ENCODE data around the gene STARD8.
"Not testable (repeated sequence)": the region's sequence is repeated elsewhere in the genome, so short reads cannot be mapped to it uniquely, and the experiment has no call there.

Gene STARD8

GRCh38 chrX:68647156-68647957 lies at the start of gene STARD8:
Gene STARD8, plus strand, starts transcription at chrX:68647666. Its CDS starts 217 bp downstream, at chrX:68647883.
- no peak for DNase-seq (ENCODE audit: low spot score)

- DNase-seq (ENCODE audit: low spot score), result no peak
Observed at GRCh38 chrX:68598841-68599240, 48.6 kb upstream of the STARD8 start.

GRCh38 chrX:68599256-68600152 lies 48.0 kb upstream of the STARD8 start:
- DNase-seq (ENCODE audit: low spot score), result peak; percentile 26

GRCh38 chrX:68604216-68604615 lies 43.2 kb upstream of the STARD8 start:
- not testable (repeated sequence) for DNase-seq (ENCODE audit: low spot score)

- not testable (repeated sequence) for DNase-seq (ENCODE audit: low spot score)
Observed at GRCh38 chrX:68614733-68615132, 32.7 kb upstream of the STARD8 start.

- no peak for DNase-seq (ENCODE audit: low spot score)
Observed at GRCh38 chrX:68627986-68628385, 19.5 kb upstream of the STARD8 start.

GRCh38 chrX:68629936-68630335 lies 17.5 kb upstream of the STARD8 start:
- not testable (repeated sequence) for DNase-seq (ENCODE audit: low spot score)

GRCh38 chrX:68631336-68631735 lies 16.1 kb upstream of the STARD8 start:
- DNase-seq (ENCODE audit: low spot score), result no peak

- no peak for DNase-seq (ENCODE audit: low spot score)
Observed at GRCh38 chrX:68632491-68632890, 15.0 kb upstream of the STARD8 start.

GRCh38 chrX:68633981-68634380 lies 13.5 kb upstream of the STARD8 start:
- DNase-seq (ENCODE audit: low spot score), result no peak

GRCh38 chrX:68634649-68635227 lies 12.7 kb upstream of the STARD8 start:
- DNase-seq (ENCODE audit: low spot score), result no peak

GRCh38 chrX:68640661-68641060 lies 6.8 kb upstream of the STARD8 start:
- no peak for DNase-seq (ENCODE audit: low spot score)

GRCh38 chrX:68644861-68645260 lies 2.6 kb upstream of the STARD8 start:
- DNase-seq (ENCODE audit: low spot score), result no peak

- DNase-seq (ENCODE audit: low spot score), result no peak
Observed at GRCh38 chrX:68646421-68646820, 1.0 kb upstream of the STARD8 start.

- no peak for DNase-seq (ENCODE audit: low spot score)
Observed at GRCh38 chrX:68648960-68649359, 1.5 kb downstream of the STARD8 start.

GRCh38 chrX:68650491-68650890 lies 3.0 kb downstream of the STARD8 start:
- DNase-seq (ENCODE audit: low spot score), result no peak

- no peak for DNase-seq (ENCODE audit: low spot score)
Observed at GRCh38 chrX:68651110-68651509, 3.6 kb downstream of the STARD8 start.

GRCh38 chrX:68652326-68653170 lies 5.1 kb downstream of the STARD8 start:
- DNase-seq (ENCODE audit: low spot score), result peak; percentile 11

- no peak for DNase-seq (ENCODE audit: low spot score)
Observed at GRCh38 chrX:68654693-68655092, 7.2 kb downstream of the STARD8 start.

- DNase-seq (ENCODE audit: low spot score), result not testable (repeated sequence)
Observed at GRCh38 chrX:68656473-68656872, 9.0 kb downstream of the STARD8 start.

GRCh38 chrX:68658530-68658929 lies 11.1 kb downstream of the STARD8 start:
- DNase-seq (ENCODE audit: low spot score), result no peak

- DNase-seq (ENCODE audit: low spot score), result no peak
Observed at GRCh38 chrX:68659385-68659784, 11.9 kb downstream of the STARD8 start.

All from NAMALWA (cell line).